Smooth muscle cell (in vitro differentiated cells): ENCODE data around the gene DDX6. TPM values are rescaled to one million over a fixed set of nuclear protein-coding genes. Genes with fewer than 3 reads are reported as not detected.
A peak's percentile ranks its signal among the peaks of the same experiment; 100 is the strongest.
"Not testable (repeated sequence)": the region's sequence is repeated elsewhere in the genome, so short reads cannot be mapped to it uniquely, and the experiment has no call there.

Experiments
- DNase-seq: peaks from one replicate; lab custom pipeline; 2025; ENCODE audit not compliant: unreplicated experiment; lab: John Stamatoyannopoulos, UW
- H2AFZ ChIP-seq: fragments of 200-600 bp; sonication (generic); 2 replicates; pipeline ENCODE4 v1.6.0; 2016; ENCODE audit warnings: antibody characterized with exemption, low read depth, mild to moderate bottlenecking
- H3F3A ChIP-seq: fragments of 200-600 bp; sonication (generic); 2 replicates; pipeline ENCODE4 v1.6.0; 2017; ENCODE audit warnings: antibody characterized with exemption, low read depth
- H3K27ac ChIP-seq: fragments of 200-600 bp; sonication (generic); 2 replicates; pipeline ENCODE4 v1.5.1; 2016; ENCODE audit warnings: low read depth, mild to moderate bottlenecking
- H3K27me3 ChIP-seq: fragments of 200-600 bp; sonication (generic); 2 replicates; pipeline ENCODE4 v1.6.1; 2016; ENCODE audit warnings: low read depth, mild to moderate bottlenecking
- H3K36me3 ChIP-seq: fragments of 200-600 bp; sonication (generic); 2 replicates; pipeline ENCODE4 v1.5.1; 2016; ENCODE audit warnings: low read depth
- H3K4me1 ChIP-seq: fragments of 200-600 bp; sonication (generic); 2 replicates; pipeline ENCODE4 v1.5.1; 2016; ENCODE audit warnings: low read depth
- H3K4me2 ChIP-seq: fragments of 200-600 bp; sonication (generic); 2 replicates; pipeline ENCODE4 v1.6.0; 2016; ENCODE audit warnings: mild to moderate bottlenecking
- H3K4me3 ChIP-seq: fragments of 200-600 bp; sonication (generic); 2 replicates; pipeline ENCODE4 v1.5.1; 2016; ENCODE audit warnings: mild to moderate bottlenecking
- H3K79me2 ChIP-seq: fragments of 200-600 bp; sonication (generic); 2 replicates; pipeline ENCODE4 v1.6.0; 2016; ENCODE audit warnings: low read depth, mild to moderate bottlenecking
- H3K9ac ChIP-seq: fragments of 200-600 bp; sonication (generic); 2 replicates; pipeline ENCODE4 v1.6.0; 2016; ENCODE audit warnings: low read depth
- H3K9me3 ChIP-seq: fragments of 200-600 bp; sonication (generic); replicated peaks from 2 replicates; pipeline ENCODE4 v1.5.1; 2016; ENCODE audit warnings: low read depth
- H4K20me1 ChIP-seq: fragments of 200-600 bp; sonication (generic); 2 replicates; pipeline ENCODE4 v1.6.0; 2016; ENCODE audit warnings: low read depth
- WGBS: methylation state at CpG from one replicate; pipeline ENCODE4 v1.1.7; 2016; ENCODE audit warnings: low lambda C conversion rate; 5-methylcytosine and 5-hydroxymethylcytosine counted together
- polyA plus RNA-seq: library from polyadenylated mRNA; unstranded; fragments of >200 nt; fragmentation: Nextera tagmentation; extraction: Ambion mirVana; gene quantifications from 2 replicates; pipeline ENCODE4 v1.2.1, GENCODE V29; 2016
- total RNA-seq: library from RNA; depleted of rRNA; stranded (reverse); fragments of >200 nt; gene quantifications from 2 replicates; pipeline ENCODE4 v1.2.3, GENCODE V29; 2014
- TF ChIP-seq, protein P1 (sequence below): fragments of 200-600 bp; sonication (generic); IDR thresholded peaks from 2 replicates; pipeline ENCODE4 v1.5.1; 2017; ENCODE audit warnings: borderline replicate concordance, mild to moderate bottlenecking, antibody characterized with exemption; ENCODE audit not compliant: insufficient read depth, poor library complexity, severe bottlenecking

Gene DDX6
- total and polyA plus RNA-seq, 2 experiments from 2014 or later: 17.9 to 187 TPM

DNA sequence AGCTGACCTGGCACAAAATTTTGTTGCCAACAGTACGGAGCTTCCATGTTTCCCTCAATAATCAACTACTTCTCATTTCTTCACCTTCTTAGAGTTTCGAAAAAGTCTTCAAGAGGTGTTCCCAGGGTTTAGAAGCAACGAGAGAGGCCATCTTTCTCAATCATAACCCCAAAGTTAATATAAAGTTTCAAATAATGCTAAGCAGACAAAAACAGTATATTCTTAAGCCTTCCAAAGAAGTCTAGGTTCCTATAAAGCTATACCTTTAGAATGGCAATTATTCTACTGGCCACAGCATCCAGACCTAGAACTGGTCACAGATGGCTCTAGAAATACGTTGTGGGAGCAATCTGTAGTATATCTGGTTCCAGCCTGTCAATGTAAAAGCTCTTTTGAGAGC lies 16.9 kb downstream of the DDX6 start:
- Histone ChIP-seq H3K79me2 (peaks cover 100% of the 10 kb centered on the region), H3K4me3 (no peak overlapping the region), H3K4me2 (no peak overlapping the region), H3K27me3 (no peaks in the 10 kb centered on the region), H3K9me3 (no peaks in the 10 kb centered on the region), H2AFZ (no peak overlapping the region), H3K27ac (no peak overlapping the region), H3K4me1 (peaks cover 10% of the 10 kb centered on the region), H4K20me1 (peaks cover 100% of the 10 kb centered on the region), H3K36me3 (peaks cover 20% of the 10 kb centered on the region), H3K9ac (no peak overlapping the region), H3F3A (peaks cover 13% of the 10 kb centered on the region)
- TF ChIP-seq, protein P1, sequence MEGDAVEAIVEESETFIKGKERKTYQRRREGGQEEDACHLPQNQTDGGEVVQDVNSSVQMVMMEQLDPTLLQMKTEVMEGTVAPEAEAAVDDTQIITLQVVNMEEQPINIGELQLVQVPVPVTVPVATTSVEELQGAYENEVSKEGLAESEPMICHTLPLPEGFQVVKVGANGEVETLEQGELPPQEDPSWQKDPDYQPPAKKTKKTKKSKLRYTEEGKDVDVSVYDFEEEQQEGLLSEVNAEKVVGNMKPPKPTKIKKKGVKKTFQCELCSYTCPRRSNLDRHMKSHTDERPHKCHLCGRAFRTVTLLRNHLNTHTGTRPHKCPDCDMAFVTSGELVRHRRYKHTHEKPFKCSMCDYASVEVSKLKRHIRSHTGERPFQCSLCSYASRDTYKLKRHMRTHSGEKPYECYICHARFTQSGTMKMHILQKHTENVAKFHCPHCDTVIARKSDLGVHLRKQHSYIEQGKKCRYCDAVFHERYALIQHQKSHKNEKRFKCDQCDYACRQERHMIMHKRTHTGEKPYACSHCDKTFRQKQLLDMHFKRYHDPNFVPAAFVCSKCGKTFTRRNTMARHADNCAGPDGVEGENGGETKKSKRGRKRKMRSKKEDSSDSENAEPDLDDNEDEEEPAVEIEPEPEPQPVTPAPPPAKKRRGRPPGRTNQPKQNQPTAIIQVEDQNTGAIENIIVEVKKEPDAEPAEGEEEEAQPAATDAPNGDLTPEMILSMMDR: no peak
- WGBS: 89% methylated on average over 4 of the region's 4 CpGs
- DNase-seq: no peak

DNA sequence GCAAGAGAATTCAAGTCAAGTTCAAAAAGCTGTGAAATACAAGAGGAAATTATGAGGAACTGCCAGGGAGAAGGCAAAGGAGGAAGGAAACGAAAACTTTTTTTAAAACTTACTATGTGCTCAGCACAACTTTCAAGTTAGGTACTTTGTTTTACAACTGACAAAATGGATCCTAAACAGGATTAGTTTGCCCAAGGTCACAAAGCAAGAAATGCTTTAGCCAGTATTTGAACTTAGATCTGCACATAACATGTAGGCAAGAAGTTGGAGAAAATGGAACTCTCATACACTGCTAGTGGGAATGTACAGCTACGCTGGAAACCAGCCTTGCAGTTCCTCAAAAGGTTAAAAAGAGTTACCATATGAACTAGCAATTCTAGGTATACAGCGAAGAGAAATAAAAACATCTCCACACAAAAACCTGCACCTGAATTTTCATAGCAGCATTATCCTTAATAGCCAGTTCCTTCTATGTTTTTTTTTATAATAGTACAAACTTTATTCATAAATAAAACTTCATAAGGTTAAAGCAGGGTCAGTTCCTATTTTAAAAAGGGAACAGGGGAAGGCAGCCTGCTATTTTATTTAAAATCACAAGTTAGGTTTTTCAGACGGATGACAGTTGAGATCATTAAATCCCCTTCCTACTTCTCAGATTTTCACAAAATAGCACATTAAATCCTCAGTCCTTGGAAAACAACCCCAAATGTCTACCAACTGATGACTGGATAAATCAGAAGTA lies 19.2 kb downstream of the DDX6 start:
- Histone ChIP-seq H3F3A (peaks cover 13% of the 10 kb centered on the region), H3K27ac (peak overlapping the region; percentile 2), H3K4me2 (no peak overlapping the region), H4K20me1 (peaks cover 100% of the 10 kb centered on the region), H3K9ac (no peak overlapping the region), H3K4me3 (no peak overlapping the region), H3K4me1 (peaks cover 10% of the 10 kb centered on the region), H2AFZ (no peak overlapping the region), H3K79me2 (peaks cover 100% of the 10 kb centered on the region), H3K27me3 (no peaks in the 10 kb centered on the region), H3K9me3 (no peaks in the 10 kb centered on the region), H3K36me3 (peaks cover 8% of the 10 kb centered on the region)
- no peak for DNase-seq
- TF ChIP-seq, protein P1: no peak
- 94% methylated on average over 4 of the region's 4 CpGs for WGBS

DNA sequence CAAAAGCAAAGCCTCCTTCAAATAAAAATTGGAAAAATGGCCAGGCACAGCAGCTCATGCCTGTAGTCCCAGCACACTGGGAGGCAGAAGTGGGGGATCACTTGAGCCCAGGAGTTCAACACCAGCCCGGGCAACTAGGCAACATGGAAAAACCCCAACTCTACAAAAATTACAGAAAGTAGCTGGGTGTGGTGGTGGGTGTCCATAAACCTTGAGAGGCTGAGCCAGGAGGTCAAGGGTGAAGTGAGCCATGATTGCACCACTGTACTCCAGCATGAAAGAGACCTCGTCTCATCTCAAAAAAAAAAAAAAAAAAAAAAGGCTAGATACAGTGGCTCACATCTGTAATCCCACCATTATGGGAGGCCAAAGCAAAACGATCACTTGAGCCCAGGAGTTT lies 22.3 kb downstream of the DDX6 start:
- Histone ChIP-seq H4K20me1 (peaks cover 100% of the 10 kb centered on the region), H3K36me3 (peaks cover 5% of the 10 kb centered on the region), H3K79me2 (peaks cover 94% of the 10 kb centered on the region), H3K4me3 (no peak overlapping the region), H3K9me3 (no peaks in the 10 kb centered on the region), H3K9ac (no peak overlapping the region), H3K4me2 (no peak overlapping the region), H3K27me3 (no peaks in the 10 kb centered on the region), H3K27ac (no peak overlapping the region), H3K4me1 (peaks cover 10% of the 10 kb centered on the region), H2AFZ (no peak overlapping the region), H3F3A (peaks cover 6% of the 10 kb centered on the region)
- WGBS: 89% methylated on average over 2 of the region's 3 CpGs
- no peak for DNase-seq
- TF ChIP-seq, protein P1: no peak

DNA sequence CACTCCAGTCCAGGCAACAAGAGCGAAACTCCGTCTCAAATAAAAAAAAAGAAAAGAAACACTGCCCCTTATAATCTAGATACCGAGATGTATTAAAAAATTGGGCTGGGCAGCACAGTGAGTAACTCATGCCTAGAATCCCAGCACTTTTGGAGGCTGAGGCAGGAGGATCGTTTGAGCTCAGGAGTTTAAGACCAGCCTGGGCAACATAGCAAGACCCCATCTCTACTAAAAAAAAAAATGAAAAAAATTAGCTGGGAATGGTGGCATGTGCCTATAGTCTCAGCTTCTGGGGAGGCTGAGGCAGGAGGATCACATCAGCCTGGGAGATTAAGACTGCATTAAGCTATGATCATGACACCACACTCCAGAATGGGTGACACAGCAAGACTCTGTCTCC lies 24.9 kb downstream of the DDX6 start:
- Histone ChIP-seq H4K20me1 (peaks cover 99% of the 10 kb centered on the region), H3K79me2 (peaks cover 81% of the 10 kb centered on the region), H3K9ac (no peak overlapping the region), H3K4me3 (no peak overlapping the region), H3K36me3 (peaks cover 13% of the 10 kb centered on the region), H3K27ac (no peak overlapping the region), H3F3A (peaks cover 6% of the 10 kb centered on the region), H3K27me3 (no peaks in the 10 kb centered on the region), H3K4me2 (no peak overlapping the region), H3K9me3 (no peaks in the 10 kb centered on the region), H3K4me1 (no peaks in the 10 kb centered on the region), H2AFZ (no peak overlapping the region)
- WGBS: 97% methylated on average over 4 of the region's 4 CpGs
- DNase-seq: no peak
- TF ChIP-seq, protein P1: no peak

DNA sequence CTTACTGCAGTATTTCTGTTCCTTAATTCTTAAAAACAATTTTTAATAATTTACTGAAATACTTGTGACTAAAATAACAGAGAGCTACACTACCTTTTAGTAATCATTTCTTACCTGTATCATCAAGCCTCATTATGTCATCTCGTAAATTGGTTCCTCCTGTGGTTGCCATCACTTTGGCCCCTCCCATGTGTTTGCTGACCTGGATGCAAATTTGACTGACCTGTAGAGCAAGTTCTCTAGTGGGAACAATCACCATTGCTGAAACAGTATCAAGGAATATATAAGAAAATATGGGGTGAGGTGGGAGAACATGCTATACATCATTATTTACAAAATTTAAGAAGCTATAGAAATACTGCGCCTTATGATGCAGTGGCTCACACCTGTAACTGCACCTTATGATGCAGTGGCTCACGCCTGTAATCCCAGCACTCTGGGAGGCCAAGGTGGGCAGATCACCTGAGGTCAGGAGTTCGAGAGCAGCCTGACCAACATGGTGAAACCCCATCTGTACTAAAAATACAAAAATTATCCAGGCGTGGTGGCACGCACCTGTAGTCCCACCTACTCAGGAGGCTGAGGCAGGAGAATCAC lies 25.8 kb downstream of the DDX6 start:
- H3K27me3 ChIP-seq, H3K9me3 ChIP-seq, H3F3A ChIP-seq, H3K4me1 ChIP-seq, H3K4me3 ChIP-seq, H2AFZ ChIP-seq, H3K9ac ChIP-seq, H3K4me2 ChIP-seq, DNase-seq, H3K27ac ChIP-seq: not testable (repeated sequence)
- WGBS: 88% methylated on average over 6 of the region's 6 CpGs
- peaks cover 14% of the 10 kb centered on the region for H3K36me3 ChIP-seq
- H3K79me2 ChIP-seq: peaks cover 74% of the 10 kb centered on the region
- H4K20me1 ChIP-seq: peaks cover 95% of the 10 kb centered on the region
